Ascending aorta (tissue), 2 donors: ENCODE data around the gene NAT9. TPM values are rescaled to one million over a fixed set of nuclear protein-coding genes. Genes with fewer than 3 reads are reported as not detected.

Experiments used
- DNase-seq, 2 donors: peaks; one replicate each; pipeline ENCODE4 v3.0.0-alpha.2; 2019; ENCODE audit warnings: low spot score in 2 of 2
- H3K27ac ChIP-seq, 2 donors: fragments of 200-600 bp; sonication (generic); one replicate each; pipeline ENCODE4 v1.5.1; 2016 to 2017; ENCODE audit warnings: mild to moderate bottlenecking in 1 of 2
- H3K27me3 ChIP-seq: fragments of 200-600 bp; sonication (generic); one replicate; pipeline ENCODE4 v1.5.1; 2017
- H3K36me3 ChIP-seq, 2 donors: fragments of 200-600 bp; sonication (generic); one replicate each; pipeline ENCODE4 v1.5.1; 2016
- H3K4me1 ChIP-seq, 2 donors: fragments of 200-600 bp; sonication (generic); one replicate each; pipeline ENCODE4 v1.5.1; 2016 to 2017; ENCODE audit warnings: mild to moderate bottlenecking in 1 of 2
- H3K4me3 ChIP-seq, 2 donors: fragments of 200-600 bp; sonication (generic); one replicate each; pipeline ENCODE4 v1.5.1; 2016 to 2017; ENCODE audit warnings: mild to moderate bottlenecking in 1 of 2
- H3K9me3 ChIP-seq, 2 donors: fragments of 200-600 bp; sonication (generic); one replicate each; pipeline ENCODE4 v1.5.1; 2016
- CTCF ChIP-seq, 3 experiments: fragments of 200-600 bp in 2 of 3; fragments of 450-650 bp in 1 of 3; sonication (generic) in 2 of 3; IDR thresholded peaks; one replicate each; pipeline ENCODE4 v1.5.1; 2016 to 2019; ENCODE audit warnings: antibody characterized with exemption in 3 of 3, mild to moderate bottlenecking in 1 of 3, moderate library complexity in 1 of 3
- intact Hi-C: fragments of 100-400 bp; cut with DNase I; formaldehyde crosslinking; loops from one replicate; pipeline ENCODE4 v1.15.1; 2023
- total RNA-seq: library from RNA; depleted of rRNA; stranded (reverse); fragments of >200 nt; gene quantifications from one replicate; pipeline ENCODE4 v1.1.0, GENCODE V29; 2016

Gene NAT9
- total RNA-seq, 1 donor from 2014 or later, result 13.3 TPM

GRCh38 chr17:74761419-74761818, 14.7 kb downstream of the NAT9 start:
- Histone ChIP-seq H3K27me3 (no peaks in the 10 kb centered on the region), H3K4me1 (peaks cover 8 to 15% of the 10 kb centered on the region in 2 donors), H3K4me3 (no peak overlapping the region), H3K36me3 (no peaks in the 10 kb centered on the region), H3K27ac (peak overlapping the region in 1 of 2 donors; percentile 37), H3K9me3 (no peaks in the 10 kb centered on the region)
- TF ChIP-seq CTCF (IDR thresholded peaks at IDR 0.05), result no peak
- DNase-seq, result no peak
- intact Hi-C loops, result no loop called here

GRCh38 chr17:74760404-74761105, 15.6 kb downstream of the NAT9 start:
- peak overlapping the region; percentile 11 to 37 for H3K27ac ChIP-seq
- H3K36me3 ChIP-seq, result no peaks in the 10 kb centered on the region
- no peaks in the 10 kb centered on the region for H3K9me3 ChIP-seq
- intact Hi-C loops, result no loop called here
- no peaks in the 10 kb centered on the region for H3K27me3 ChIP-seq
- no peak for DNase-seq
- no peak overlapping the region for H3K4me3 ChIP-seq
- no peak for TF ChIP-seq CTCF (IDR thresholded peaks at IDR 0.05)
- peaks cover 8 to 15% of the 10 kb centered on the region in 2 donors for H3K4me1 ChIP-seq

GRCh38 chr17:74759941-74760340, 16.2 kb downstream of the NAT9 start:
- Histone ChIP-seq H3K4me3 (no peak overlapping the region), H3K9me3 (no peaks in the 10 kb centered on the region), H3K27ac (peak overlapping the region in 1 of 2 donors; percentile 36), H3K4me1 (peaks cover 8 to 15% of the 10 kb centered on the region in 2 donors), H3K27me3 (no peaks in the 10 kb centered on the region), H3K36me3 (no peaks in the 10 kb centered on the region)
- intact Hi-C loops, result no loop called here
- DNase-seq, result no peak
- TF ChIP-seq CTCF (IDR thresholded peaks at IDR 0.05), result no peak

GRCh38 chr17:74759243-74759801, 16.8 kb downstream of the NAT9 start:
- H3K4me3 ChIP-seq, result no peak overlapping the region
- H3K9me3 ChIP-seq, result no peaks in the 10 kb centered on the region
- no peaks in the 10 kb centered on the region for H3K36me3 ChIP-seq
- H3K4me1 ChIP-seq, result peaks cover 8 to 15% of the 10 kb centered on the region in 2 donors
- no peaks in the 10 kb centered on the region for H3K27me3 ChIP-seq
- no peak for TF ChIP-seq CTCF (IDR thresholded peaks at IDR 0.05)
- intact Hi-C loops, result no loop called here
- peak overlapping the region in 1 of 2 donors; percentile 36 for H3K27ac ChIP-seq
- DNase-seq, result no peak

- no peak overlapping the region for H3K4me3 ChIP-seq
- peak overlapping the region in 1 of 2 donors; percentile 34 for H3K27ac ChIP-seq
- TF ChIP-seq CTCF (IDR thresholded peaks at IDR 0.05), result no peak
- no peaks in the 10 kb centered on the region for H3K36me3 ChIP-seq
- H3K4me1 ChIP-seq, result peaks cover 8 to 15% of the 10 kb centered on the region in 2 donors
- intact Hi-C loops, result no loop called here
- H3K9me3 ChIP-seq, result no peaks in the 10 kb centered on the region
- H3K27me3 ChIP-seq, result no peaks in the 10 kb centered on the region
- DNase-seq, result no peak
Observed at GRCh38 chr17:74758848-74759168, 17.3 kb downstream of the NAT9 start.
